CD4-positive, alpha-beta T cell treated with Interleukin-6 for 4 hours (primary cell): ENCODE data around the gene MED27.
"Not testable (repeated sequence)": the region's sequence is repeated elsewhere in the genome, so short reads cannot be mapped to it uniquely, and the experiment has no call there.

Experiments
- DNase-seq: peaks from one replicate; pipeline ENCODE4 v3.0.0-alpha.2; 2020; ENCODE audit warnings: mixed read lengths

Gene MED27

DNA sequence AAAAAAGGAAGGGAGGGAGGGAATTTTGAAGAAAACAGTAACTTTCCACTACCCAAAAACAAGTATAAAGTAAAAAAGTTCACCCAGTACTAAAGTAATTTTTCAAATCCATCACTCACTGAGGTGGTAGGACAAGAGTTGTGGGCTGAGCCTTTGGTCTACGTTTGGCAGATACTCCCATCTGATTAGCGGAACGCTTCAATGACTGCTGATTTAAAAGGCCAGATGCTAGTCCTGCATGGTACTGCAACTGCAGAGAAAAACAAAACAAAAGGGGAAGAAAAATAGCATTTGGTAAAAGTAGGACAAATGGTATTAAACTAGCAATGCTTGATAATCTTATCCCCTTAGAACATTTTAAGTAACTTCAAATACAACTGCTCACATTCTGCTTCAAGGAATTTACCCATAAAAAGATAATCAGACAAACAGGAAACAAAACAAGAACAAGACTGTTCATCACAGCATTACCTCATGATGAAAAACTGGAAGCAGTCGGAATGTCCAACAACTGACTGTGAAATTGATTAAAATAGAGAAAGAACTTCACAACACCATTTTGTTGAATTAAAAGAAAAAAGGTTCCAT is 65.4 kb downstream of the MED27 start:
- DNase-seq: no peak

DNA sequence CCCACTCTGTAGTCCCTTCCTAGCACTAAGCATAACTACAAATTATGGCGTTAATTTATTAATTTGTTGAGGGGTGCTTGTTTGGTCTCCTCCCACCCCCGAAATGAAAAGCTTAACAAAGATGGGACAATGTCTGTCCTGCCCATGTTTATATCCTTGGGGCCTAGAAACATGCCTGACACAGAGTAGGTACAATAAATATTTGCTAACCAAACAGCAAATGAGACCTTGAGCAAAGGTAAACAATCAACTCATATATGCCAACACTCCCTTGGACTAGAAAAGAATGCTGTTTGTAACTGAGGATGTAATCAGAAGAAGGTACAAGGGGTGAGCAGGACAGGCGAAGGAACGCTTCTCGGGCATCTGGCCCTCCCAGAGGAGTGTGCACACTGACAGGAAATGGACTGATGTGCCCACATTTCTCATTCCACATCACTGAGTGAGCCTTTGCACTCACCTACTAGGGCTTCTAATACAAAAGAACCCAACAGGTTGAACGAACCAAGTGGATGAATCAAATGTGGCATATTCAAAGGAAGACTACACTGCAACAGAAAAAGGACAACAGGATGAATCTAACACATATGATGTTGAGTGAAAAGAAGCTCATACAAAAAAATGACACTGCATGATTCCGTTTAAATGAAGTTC is 66.8 kb downstream of the MED27 start:
- no peak for DNase-seq

DNA sequence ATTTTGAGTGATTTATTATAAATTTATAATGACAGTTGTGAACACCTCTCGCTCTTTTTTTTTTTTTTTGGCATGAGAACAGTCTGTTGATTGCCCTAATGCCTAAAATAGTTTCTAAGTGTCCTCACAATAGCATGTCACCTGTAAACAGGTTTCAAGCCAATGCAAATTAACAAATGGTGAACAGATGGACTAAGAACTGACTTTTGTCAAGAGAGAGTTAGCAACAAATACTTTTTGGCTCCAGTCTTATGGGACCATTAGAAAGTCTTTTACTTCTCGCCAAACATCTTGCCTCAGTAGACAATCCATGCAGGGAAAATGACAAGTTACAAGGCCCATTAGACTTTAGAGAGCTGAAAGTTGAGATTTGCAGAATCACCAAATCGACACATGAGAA is 67.8 kb downstream of the MED27 start:
- no peak for DNase-seq

DNA sequence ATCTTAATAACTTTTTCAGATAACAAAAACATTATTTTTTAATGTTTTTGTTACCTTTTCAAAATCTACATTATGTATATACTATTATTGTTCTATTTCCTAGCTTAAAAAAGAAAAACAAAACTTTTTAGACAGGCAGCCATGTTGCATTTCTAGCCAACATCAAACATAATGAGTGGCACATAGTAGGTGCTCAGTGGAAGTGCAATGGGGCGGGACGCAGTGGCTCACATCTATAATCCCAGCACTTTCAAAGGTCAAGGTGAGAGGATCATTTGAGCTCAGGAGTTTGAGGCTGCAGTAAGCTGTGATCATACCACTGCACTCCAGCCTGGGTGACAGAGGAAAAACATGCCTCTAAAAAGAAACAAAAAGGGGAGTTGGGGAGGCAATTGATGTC is 68.4 kb downstream of the MED27 start:
- DNase-seq: no peak

DNA sequence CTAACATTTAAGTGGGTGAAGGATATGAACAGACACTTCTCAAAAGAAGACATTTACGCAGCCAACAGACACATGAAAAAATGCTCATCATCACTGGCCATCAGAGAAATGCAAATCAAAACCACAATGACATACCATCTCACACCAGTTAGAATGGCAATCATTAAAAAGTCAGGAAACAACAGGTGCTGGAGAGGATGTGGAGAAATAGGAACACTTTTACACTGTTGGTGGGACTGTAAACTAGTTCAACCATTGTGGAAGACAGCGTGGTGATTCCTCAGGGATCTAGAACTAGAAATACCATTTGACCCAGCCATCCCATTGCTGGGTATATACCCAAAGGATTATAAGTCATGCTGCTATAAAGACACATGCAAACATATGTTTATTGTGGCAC is 69.5 kb downstream of the MED27 start:
- not testable (repeated sequence) for DNase-seq

DNA sequence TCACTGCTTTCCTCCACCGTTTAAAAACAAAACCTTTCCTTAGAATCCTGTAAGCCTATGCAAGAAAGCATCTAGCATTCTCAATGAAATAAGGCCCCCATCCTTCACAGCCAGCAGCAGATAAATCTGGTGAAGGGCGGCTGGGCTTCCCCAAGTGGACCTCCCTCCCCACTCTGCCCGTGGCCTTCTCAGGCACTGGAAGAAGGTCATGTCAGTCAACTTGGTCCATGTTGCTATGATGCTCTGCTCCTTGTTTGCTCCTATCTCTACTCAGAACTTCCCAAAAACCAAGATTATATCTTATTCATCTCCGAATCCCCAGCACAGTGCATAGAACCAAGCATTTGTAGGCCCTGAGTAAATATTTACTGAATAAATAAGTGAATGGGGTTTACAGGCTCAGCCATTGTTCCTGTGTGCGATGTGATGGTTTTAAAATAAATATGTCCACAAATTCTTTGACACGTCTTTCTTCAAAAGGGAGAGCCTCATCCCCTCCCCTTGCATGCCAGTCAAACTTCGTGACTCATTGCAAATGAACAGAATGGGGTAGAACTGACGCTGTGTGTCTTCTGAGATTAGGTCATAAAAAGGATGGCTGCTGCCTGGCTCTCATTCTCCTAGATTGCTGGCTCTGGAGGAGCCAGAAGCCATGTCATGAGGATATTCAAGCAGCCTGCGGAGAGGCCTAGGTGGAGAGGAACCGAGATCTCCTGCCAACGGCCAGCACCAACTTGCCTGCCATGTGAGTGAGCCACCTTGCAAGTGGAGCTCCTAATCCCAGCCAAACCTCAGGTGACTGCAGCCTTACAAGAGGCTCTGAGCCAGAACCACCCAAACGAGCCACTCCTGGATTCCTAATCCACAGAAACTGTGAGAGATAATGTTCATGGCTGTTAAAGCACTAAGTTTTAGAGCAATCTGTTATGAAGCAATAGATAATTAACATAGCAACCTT is 70.5 kb downstream of the MED27 start:
- DNase-seq: no peak

DNA sequence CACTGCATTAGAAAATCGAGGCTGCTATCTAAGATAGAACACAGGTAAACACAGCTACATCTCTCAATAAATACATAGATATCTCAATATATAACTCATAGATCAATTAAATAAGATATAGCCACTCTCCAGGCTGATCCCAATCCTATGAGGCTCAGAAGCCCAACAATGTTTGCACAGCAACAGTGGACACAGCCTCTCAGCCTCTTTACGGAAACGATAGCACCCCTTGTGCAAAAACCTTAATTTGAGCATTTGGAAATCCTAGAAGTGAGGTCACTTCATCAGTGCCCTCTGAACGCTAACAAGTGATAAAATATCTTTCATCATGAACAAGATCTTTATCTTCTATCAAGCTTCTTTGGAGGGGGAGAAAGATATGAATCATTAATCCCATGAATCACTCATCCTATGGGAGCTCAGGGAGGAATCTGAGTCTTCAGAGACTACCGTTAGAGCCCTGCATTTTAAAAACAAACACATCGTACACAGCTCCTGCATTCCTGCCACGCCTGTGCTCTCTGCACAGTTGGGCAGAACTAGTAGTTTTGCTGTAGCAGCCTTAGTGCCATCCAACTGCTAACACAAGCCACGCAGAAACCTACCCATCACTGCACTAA is 71.4 kb downstream of the MED27 start:
- DNase-seq: no peak

DNA sequence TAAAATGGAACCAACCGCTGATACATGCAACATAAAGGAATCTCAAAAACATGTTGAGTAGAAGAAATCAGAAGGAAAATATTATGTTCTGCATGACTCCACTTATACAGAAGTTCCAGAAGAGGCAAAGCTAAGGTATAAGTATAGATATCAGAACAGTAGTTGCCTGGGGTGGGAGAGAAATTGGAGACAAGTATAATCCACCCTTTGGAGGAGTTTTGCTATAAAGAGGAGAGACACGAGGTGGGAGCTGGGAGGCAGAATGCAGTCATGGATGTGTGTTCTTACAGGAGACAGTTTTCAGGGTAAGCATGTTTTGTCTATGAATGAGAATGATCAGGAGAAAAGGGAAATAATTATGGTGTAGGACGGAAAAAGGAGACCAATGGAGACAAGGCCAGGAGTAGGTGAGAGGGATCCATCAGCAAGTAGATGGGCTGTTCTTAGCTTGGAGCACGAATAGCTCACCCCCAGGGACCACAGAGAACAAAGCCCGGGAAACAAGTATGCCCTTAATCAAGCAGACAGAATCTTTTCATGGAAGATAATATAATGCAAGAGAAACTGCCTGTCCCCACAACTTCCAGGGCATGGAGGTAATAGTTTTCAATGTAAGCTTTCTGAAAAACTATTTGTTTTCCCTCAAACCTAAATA is 72.2 kb downstream of the MED27 start:
- no peak for DNase-seq

DNA sequence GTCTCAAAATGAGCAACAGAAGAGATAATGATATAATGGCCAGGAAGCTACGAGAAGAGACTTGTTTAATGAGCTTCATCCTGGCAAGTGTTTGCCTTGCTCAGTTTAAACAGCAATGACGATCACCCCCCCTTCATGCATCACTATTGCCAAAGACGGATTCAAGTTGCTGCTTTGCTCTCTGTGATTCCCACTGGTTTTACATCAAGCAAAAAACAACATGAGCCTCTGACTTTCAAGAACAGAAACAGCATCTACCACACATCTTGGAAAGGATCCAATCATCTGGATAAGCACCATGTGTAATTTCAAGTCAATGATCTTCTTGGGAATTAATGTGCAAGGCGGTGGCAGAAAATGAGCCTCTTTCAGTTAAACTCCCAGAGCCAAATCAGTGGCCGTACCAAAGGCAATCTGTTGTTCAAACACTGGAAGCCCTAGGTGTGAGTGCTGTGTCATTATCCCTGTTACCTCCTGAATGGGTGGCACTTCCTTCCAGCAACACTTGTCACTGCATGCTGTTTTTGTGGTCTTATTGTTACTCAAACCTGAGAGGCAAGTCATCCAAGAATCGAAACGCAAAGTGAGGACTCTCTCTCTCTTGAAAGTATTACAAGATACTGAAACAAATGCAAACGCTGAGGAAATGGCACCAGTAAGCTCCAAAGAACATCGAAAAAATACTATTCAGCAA is 72.8 kb downstream of the MED27 start:
- no peak for DNase-seq

DNA sequence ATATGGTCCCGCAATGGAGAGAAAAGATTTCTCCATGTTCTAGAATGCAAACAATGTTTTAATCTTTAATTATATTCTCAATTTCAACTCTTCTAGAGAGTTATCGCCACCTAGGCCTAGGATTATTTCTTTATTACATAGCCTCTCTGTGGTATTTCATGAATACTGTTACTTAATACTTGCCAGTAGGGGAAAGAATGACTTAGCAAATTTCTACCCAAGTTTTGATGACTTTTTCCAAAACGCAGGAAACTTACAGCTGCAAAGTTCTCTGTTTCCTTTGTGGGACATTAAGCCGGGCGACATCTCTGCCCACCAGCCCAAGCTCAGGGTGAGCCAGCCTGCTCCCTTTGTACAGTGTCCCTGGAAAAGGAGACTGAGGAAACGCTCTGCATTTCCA is 73.8 kb downstream of the MED27 start:
- no peak for DNase-seq

DNA sequence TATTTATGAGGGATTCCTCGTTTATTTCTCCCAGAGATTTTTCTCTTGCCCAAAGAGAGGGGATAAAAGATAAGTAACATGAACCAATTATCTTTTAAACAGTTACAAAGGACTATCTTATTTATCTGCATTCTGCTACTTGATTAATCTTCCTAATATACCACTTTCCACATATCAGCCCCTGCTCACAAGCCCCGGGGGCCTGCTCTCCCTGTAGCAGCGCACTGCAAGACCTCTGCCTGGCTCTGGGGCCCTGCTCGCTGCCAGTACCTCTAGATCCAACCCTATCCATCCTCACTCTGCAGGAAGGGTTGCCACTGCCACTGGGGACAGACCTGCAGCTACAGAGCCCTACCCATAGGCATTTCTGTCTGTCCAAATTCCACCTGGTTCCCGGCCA is 75.3 kb downstream of the MED27 start:
- no peak for DNase-seq

DNA sequence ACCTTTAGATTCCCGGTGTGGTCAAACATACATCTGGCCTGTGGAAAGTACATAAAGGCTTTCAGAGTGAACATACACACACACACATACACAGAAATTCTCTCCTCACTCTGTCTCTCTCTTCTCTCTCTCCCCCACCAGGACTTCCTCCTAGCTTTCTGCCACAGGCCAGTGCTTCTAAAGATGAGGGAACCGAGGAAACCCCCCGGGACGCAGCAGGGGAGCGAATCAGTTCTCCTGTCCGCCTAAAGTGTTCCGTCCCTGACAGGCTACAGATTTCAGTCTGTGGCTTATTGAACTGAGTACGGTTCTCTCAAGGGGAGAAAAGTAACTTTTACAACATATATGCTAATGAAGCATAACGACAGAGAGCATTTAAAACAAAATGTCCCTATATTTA is 75.8 kb downstream of the MED27 start:
- no peak for DNase-seq

DNA sequence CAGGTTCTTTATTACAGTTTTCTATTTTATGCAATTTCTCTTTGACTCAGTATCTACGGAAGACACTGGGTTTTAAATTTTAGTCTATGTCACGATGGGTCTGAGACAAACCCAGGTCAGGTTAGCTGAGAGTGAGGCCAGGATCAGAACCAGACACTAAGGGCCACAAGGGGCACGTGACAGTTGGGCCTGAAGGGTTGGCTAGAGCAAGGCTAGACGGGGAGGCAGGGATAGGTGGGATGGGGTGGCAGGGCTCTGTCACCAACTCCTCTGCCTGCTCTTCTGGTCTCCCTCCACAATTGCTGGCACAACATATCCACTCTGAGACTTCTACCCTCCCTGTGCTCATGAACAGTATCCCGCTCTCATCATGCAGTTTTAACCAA is 76.4 kb downstream of the MED27 start:
- no peak for DNase-seq

DNA sequence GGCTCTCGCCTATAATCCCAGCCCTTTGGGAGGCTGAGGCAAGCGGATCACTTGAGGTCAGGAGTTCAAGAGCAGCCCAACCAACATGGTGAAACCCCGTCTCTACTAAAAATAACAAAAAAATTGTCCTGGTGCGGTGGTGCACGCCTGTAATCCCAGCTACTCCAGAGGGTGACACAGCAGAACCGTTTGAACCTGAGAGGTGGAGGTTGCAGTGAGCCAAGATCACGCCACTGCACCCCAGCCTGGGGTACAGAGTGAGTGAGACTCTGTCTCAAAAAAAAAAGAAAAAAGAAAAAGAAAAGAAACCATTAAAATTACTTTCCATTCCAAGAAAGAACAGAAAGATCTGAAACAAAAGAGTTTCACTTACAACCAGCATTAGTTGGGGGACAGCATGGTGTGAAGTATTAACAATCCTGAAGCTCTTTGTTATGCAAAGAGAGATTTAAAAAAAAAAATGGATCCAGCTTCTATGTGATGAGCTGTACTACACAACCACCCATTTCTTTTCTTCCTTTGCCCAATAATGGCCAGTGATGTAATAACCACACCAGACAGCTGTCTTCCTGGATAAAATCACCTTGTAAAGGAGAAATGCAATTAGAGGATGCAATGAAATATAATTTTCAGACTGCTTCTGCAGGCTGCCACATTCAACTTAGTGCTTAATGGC is 76.9 kb downstream of the MED27 start:
- DNase-seq: no peak

DNA sequence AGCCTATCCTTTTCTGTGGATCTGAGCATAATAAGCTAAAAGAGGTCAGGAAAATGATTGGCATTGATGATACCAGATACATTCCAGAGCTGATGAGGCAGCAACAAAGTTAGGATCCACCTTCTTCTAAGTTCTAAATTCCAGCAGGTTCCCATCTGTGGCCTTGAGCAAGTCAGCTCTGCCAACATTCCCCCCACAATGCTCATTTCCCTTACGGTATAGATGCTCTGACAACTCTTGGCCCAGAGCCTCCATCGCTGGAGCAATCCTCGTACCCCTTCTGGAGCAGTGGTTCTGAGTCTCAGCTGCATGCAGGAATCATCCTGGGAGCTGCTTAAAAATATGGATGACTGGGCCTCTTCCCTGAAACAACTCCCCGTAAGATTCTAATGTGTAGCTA is 78.1 kb downstream of the MED27 start:
- no peak for DNase-seq

DNA sequence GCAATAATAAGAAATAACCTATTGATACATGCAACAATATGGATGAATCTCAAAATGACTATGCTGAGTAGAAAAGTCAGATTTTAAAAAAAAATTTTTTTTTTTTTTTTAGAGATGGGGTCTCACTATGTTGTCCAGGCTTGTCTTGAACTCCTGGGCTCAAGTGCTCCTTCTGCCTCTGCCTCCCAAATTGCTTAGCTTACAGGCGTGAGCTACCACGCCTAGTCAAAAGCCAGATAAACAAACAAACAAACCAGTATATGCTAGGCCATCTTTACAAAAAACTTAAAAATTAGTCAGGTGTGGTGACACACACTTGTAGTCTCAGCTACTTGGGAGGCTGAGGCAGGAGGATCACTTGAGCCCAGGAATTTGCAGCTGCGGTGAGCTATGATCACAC is 79.0 kb downstream of the MED27 start:
- no peak for DNase-seq

DNA sequence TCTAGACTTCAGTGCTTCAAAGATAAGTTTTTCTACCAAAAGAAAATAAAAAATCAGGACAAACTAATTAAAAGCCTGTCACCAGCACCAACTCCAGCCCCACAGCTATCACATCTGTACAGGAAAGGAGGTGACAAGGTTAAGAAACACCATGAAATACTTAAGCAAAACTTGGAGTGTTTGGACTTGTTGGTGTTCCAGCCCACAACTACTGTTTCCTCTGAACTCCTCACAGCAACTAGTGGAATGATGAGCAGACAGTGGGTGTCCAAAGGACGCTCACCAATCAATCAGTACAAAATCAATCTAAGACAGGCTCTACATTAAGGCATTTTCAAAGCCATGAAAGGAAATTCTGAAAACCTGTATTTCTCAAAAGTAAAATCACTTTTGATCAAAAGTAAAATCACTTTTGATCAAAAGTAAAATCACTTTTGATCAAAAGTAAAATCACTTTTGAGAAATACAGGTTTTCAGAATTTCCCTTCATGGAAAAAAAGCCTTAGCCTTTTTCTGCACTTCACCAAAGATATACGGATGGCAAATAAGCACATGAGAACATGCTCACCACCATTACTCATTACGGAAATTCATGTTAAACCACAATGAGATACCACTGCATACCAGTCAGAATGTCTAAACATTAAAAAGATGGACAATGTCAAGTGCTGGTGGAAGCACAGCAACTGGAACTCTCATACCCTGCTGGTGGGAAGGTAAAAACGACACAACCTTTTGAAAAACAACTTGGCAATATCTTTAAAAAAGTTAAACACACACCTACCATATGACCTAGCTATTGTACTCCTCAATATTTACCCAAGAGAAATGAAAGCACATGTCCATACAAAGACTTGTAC is 79.7 kb downstream of the MED27 start:
- DNase-seq: no peak

DNA sequence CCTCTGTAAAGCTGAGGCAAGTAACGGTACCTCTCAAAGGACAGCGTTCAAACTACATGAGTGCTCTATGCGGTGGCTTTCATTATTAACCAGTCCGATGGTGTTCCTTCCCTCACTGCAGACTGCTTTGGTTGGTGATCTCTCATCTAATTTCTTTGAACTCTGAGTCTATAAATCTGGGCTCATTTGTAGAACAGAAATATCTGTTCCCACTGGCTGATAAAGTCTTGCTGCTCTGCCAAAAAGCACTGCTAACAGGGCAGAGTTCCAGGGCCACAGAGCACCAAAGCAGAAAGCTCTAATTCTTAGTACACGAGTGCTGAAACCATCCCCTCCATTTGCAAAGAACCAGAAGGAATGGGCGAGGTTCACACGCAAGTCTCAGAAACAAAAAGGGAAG is 81.9 kb downstream of the MED27 start:
- DNase-seq: no peak

DNA sequence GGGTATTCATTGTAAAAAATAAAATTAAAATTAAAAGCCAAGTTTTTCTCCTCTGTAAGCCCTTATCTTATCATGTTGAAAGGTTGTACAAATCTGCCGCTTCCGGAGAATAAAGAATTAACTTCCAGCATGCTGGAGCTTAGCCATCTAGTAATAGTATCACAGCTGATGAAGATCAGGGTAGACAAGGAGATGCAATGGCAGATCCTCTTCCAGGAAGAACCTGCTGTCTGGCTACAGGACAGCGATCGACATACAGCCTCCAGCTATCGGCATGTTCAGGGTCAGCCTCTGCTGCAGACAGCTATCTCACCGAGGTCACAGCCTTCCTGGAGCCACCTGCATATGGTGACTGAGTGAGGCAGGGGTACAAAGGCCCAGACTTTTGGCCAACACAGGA is 82.6 kb downstream of the MED27 start:
- DNase-seq: no peak

DNA sequence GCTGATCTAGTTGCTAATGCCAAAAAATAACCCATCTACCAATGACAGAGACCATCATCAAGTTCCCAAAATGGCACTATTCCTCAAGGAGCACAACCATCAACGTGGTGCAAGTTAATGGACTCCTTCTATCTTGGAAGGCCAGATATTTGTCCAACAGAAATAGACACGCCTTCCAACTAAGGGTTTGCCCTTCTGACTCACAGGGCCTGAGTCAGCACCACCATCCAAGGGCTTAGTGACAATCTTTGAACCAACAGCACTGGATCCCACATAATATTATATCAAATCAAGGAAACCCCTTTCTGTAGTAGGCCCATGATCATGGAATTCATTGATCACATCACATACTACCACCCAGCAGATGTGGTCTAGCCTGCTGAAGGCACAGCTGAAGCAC is 84.3 kb downstream of the MED27 start:
- DNase-seq: no peak
